Uterus (tissue), 4 donors: ENCODE data around the gene CEP164. TPM values are rescaled to one million over a fixed set of nuclear protein-coding genes. Genes with fewer than 3 reads are reported as not detected.

ENCODE experiments used
- DNase-seq, 2 donors: peaks; one replicate each; pipeline ENCODE4 v3.0.0-alpha.2; 2019 to 2020
- H3K27ac ChIP-seq, 2 donors: fragments of 200-600 bp; sonication (generic); 1 replicate in 1 of 2; 2 replicates in 1 of 2; pipeline ENCODE4 v1.5.1; 2016 to 2018
- H3K27me3 ChIP-seq, 2 donors: fragments of 200-600 bp; sonication (generic); one replicate each; pipeline ENCODE4 v1.5.1; 2018 to 2019; ENCODE audit warnings: control low read depth in 1 of 2
- H3K36me3 ChIP-seq, 2 donors: fragments of 200-600 bp; sonication (generic); one replicate each; pipeline ENCODE4 v1.5.1; 2019; ENCODE audit warnings: control low read depth in 1 of 2
- H3K4me1 ChIP-seq, 2 donors: fragments of 200-600 bp; sonication (generic); one replicate each; pipeline ENCODE4 v1.5.1; 2018 to 2019; ENCODE audit warnings: control low read depth in 1 of 2
- H3K4me3 ChIP-seq, 2 donors: fragments of 200-600 bp; sonication (generic); 1 replicate in 1 of 2; 2 replicates in 1 of 2; pipeline ENCODE4 v1.5.1; 2018 to 2019; ENCODE audit warnings: mild to moderate bottlenecking in 1 of 2
- H3K9me3 ChIP-seq, 2 donors: fragments of 200-600 bp; sonication (generic); one replicate each; pipeline ENCODE4 v1.5.1; 2019; ENCODE audit warnings: control low read depth in 1 of 2
- CTCF ChIP-seq, 4 experiments: fragments of 200-600 bp in 2 of 4; fragments of 450-650 bp in 2 of 4; sonication (generic) in 2 of 4; IDR thresholded peaks; one replicate each; pipeline ENCODE4 v1.5.1; 2016 to 2019; ENCODE audit warnings: antibody characterized with exemption in 4 of 4, mild to moderate bottlenecking in 2 of 4, moderate library complexity in 1 of 4
- POLR2A ChIP-seq, 2 donors: fragments of 450-650 bp; IDR thresholded peaks; one replicate each; pipeline ENCODE4 v1.6.1; 2016; ENCODE audit warnings: antibody characterized with exemption in 2 of 2, mild to moderate bottlenecking in 1 of 2, moderate library complexity in 1 of 2
- intact Hi-C: fragments of 100-400 bp; cut with DNase I; formaldehyde crosslinking; loops from one replicate; pipeline ENCODE4 v1.15.1; 2023; ENCODE audit warnings: low total_unique reads
- total RNA-seq, 4 donors: library from RNA; depleted of rRNA in 3 of 4; stranded (reverse); fragments of >200 nt in 3 of 4; gene quantifications; one replicate each; pipeline versions ENCODE4 v1.1.0 to v1.2.4, GENCODE V29; 2014 to 2023
- donor health status: DM: yes; HTN: yes; CAD: no.

The CEP164 gene
- total RNA-seq = 10 to 100 TPM; 16.4 to 64.2 (median 46.1) TPM

GRCh38 chr11:117327567-117328374 is at the start of gene CEP164:
TSS of gene CEP164 (plus strand) at chr11:117327854. CDS start at chr11:117338587, 10,733 bp downstream.
- H3K27ac ChIP-seq = peak within 1 kb of the TSS; percentile 84 to 96
- peak in 1 of 4 experiments; percentile 16 for TF ChIP-seq CTCF (IDR thresholded peaks at IDR 0.05)
- TF ChIP-seq POLR2A (IDR thresholded peaks at IDR 0.05) = peak; percentile 53 to 61
- peak; percentile 96 to 97 for DNase-seq
- H3K9me3 ChIP-seq = no peaks in the 10 kb centered on the region
- no peaks in the 10 kb centered on the region for H3K4me1 ChIP-seq
- no peaks in the 10 kb centered on the region for H3K36me3 ChIP-seq
- H3K27me3 ChIP-seq = no peaks in the 10 kb centered on the region
- intact Hi-C loops = no loop called here
- H3K4me3 ChIP-seq = peak within 1 kb of the TSS; percentile 59 to 79

GRCh38 chr11:117278347-117278746 is 49.3 kb upstream of the CEP164 start:
- DNase-seq = no peak
- no peak for TF ChIP-seq POLR2A (IDR thresholded peaks at IDR 0.05)
- TF ChIP-seq CTCF (IDR thresholded peaks at IDR 0.05) = no peak
- Histone ChIP-seq H3K9me3 (no peaks in the 10 kb centered on the region), H3K36me3 (no peaks in the 10 kb centered on the region), H3K4me1 (no peaks in the 10 kb centered on the region), H3K27ac (no peak overlapping the region), H3K27me3 (no peaks in the 10 kb centered on the region), H3K4me3 (no peak overlapping the region)
- intact Hi-C loops = no loop called here

- intact Hi-C loops = no loop called here
- Histone ChIP-seq H3K9me3 (no peaks in the 10 kb centered on the region), H3K4me1 (no peaks in the 10 kb centered on the region), H3K27me3 (no peaks in the 10 kb centered on the region), H3K27ac (no peak overlapping the region), H3K4me3 (no peak overlapping the region), H3K36me3 (no peaks in the 10 kb centered on the region)
- no peak for TF ChIP-seq POLR2A (IDR thresholded peaks at IDR 0.05)
- DNase-seq = no peak
These were observed 47.8 kb upstream of the CEP164 start for GRCh38 chr11:117279711-117280376.

- no peaks in the 10 kb centered on the region for H3K4me1 ChIP-seq
- no peak for TF ChIP-seq CTCF (IDR thresholded peaks at IDR 0.05)
- no peak for TF ChIP-seq POLR2A (IDR thresholded peaks at IDR 0.05)
- no peak overlapping the region for H3K4me3 ChIP-seq
- DNase-seq = peak; percentile 56 to 74
- no peaks in the 10 kb centered on the region for H3K36me3 ChIP-seq
- H3K9me3 ChIP-seq = no peaks in the 10 kb centered on the region
- no peaks in the 10 kb centered on the region for H3K27me3 ChIP-seq
- peak overlapping the region; percentile 72 to 80 for H3K27ac ChIP-seq
- intact Hi-C loops = no loop called here
These were observed 46.5 kb upstream of the CEP164 start for GRCh38 chr11:117281159-117281558.

GRCh38 chr11:117281869-117282268 is 45.8 kb upstream of the CEP164 start:
- TF ChIP-seq CTCF (IDR thresholded peaks at IDR 0.05) = no peak
- TF ChIP-seq POLR2A (IDR thresholded peaks at IDR 0.05) = no peak
- no peak for DNase-seq
- H3K27ac ChIP-seq = peak overlapping the region; percentile 33 to 74
- H3K4me1 ChIP-seq = no peaks in the 10 kb centered on the region
- no peaks in the 10 kb centered on the region for H3K27me3 ChIP-seq
- no peaks in the 10 kb centered on the region for H3K9me3 ChIP-seq
- no peaks in the 10 kb centered on the region for H3K36me3 ChIP-seq
- intact Hi-C loops = no loop called here
- no peak overlapping the region for H3K4me3 ChIP-seq
